Right ventricle myocardium inferior (tissue), 1 donor: ENCODE results near the gene VSTM2L. TPM values are rescaled to one million over a fixed set of nuclear protein-coding genes. Genes with fewer than 3 reads are reported as not detected.

Source experiments
- ATAC-seq: fragments of 200-7000 bp; cut with Tn5 transposase; one replicate; pipeline ENCODE4 v1.9.1; 2020; ENCODE audit warnings: mild to moderate bottlenecking, moderate library complexity
- DNase-seq: peaks from one replicate; pipeline ENCODE4 v3.0.0; 2021; ENCODE audit errors: missing footprints
- intact Hi-C: fragments of 100-400 bp; cut with DNase I; formaldehyde crosslinking; loops from one replicate; pipeline ENCODE4 v1.11.0; 2022
- total RNA-seq: library from RNA; stranded (reverse); fragmentation: NEBNext Ultra II Directional; extraction: Animal tissue kit (Norgen Biotek cat#: 25700); gene quantifications from one replicate; pipeline ENCODE4 v1.2.1, GENCODE V29; 2021
- donor health status: DM: no; HTN: yes; CAD: no; lungs with severe emphysema.

Gene VSTM2L
- total RNA-seq, 1 donor from 2014 or later: 17.7 TPM

DNA sequence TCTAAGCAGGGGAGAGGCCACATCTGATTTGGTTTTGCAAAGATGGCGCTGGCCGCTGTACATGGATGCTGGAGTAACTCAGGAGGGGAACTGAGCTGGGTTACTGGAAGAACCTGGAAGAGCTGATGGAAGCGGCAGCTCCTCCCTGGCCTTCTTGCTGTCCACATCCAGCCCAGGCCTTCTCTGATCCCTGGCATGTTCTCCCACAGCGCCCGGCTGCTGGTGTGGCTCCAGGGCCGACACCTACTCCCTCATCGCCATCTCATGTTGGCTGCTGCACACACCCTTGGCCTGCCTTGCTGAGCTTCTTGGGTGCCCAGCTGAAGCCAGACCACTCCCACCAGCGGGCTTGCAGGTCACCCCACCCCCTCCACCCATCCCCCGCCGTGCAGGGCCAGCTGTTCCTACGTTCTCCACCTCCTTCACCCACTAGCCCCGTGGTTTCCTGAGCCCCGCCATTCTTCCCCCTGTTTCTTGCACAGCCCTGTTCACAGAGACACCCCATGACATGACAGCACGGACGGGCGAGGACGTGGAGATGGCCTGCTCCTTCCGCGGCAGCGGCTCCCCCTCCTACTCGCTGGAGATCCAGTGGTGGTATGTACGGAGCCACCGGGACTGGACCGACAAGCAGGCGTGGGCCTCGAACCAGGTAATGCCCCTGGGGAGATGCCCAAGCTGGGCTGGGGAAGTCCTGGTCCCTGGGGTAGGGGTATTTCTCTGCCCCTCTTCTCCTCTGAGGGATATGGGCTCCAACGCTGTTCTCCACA, 28.4 kb downstream of the VSTM2L start:
- ATAC-seq: no peak

GRCh38 chr20:37932074-37932473, 29.1 kb downstream of the VSTM2L start:
- ATAC-seq: no peak
- no peak for DNase-seq
- intact Hi-C loops: no loop called here

More for the DNA sequence above, 28.4 kb downstream of the VSTM2L start:
- no peak for DNase-seq
- intact Hi-C loops: no loop called here

DNA sequence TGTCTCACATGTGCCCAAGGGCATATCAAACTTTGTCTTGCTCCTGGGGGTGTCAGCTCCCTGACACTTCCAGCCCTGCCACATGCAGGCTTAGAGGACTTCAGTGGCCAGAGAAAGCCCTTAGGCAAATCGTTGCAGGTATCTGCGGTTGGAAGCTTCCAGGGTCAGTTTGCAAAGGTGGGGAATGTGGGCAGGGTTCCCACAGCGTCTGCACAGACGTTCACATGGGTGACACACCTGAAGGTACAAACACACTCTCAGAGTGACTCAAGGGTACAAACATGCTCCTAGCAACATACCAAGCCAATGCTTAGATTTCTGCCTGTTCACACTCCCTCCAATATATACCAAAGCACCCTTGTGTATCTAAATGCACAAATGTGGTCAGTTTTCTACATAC, 30.0 kb downstream of the VSTM2L start:
- ATAC-seq (no peak), DNase-seq (no peak)
- intact Hi-C loops: no loop called here

- intact Hi-C loops: no loop called here
Observed at GRCh38 chr20:37933786-37934633, 31.1 kb downstream of the VSTM2L start.

GRCh38 chr20:37934634-37935375, 31.9 kb downstream of the VSTM2L start:
- DNase-seq (no peak), ATAC-seq (no peak)
- intact Hi-C loops: no loop called here

More at GRCh38 chr20:37933786-37934633, 31.1 kb downstream of the VSTM2L start:
- DNase-seq: no peak
- no peak for ATAC-seq

DNA sequence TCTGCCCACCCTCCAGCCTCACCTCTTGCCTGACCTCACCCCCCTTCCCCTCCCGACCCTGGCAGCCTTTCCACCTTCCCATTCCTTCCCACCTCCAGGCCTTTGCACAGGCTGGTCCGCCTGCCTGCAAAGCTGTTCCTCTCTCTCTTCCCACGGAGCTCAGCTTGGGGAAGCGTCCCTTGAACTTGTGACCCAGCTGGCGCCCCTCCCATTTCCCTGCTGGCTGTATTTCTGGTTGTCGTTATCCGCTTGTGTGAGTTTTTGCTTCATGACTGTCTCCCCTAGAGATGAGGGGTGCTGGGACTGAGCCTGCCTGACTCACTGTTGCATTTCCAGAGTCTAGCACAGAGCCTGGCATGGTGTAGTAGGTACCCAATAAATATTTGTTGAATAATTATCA, 32.5 kb downstream of the VSTM2L start:
- intact Hi-C loops: no loop called here
- ATAC-seq: no peak

DNA sequence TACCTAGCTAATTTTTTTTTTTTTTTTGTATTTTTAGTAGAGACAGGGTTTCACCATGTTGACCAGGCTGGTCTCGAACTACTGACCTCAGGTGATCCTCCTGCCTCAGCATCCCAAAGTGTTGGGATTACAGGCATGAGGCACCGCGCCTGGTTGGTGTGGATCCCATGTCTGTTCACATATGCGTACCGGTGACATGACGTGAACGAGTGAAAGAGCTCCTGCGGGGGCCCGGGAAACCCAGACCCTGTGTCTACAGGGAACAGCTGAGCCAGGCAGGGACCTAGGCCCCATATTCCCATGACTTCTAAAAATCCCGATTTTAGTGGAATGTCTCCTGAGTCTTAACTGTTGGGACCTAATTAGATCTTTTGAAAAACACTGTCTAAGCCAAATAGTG, 33.1 kb downstream of the VSTM2L start:
- ATAC-seq (no peak), DNase-seq (no peak)
- intact Hi-C loops: no loop called here

More for the DNA sequence above, 32.5 kb downstream of the VSTM2L start:
- no peak for DNase-seq

DNA sequence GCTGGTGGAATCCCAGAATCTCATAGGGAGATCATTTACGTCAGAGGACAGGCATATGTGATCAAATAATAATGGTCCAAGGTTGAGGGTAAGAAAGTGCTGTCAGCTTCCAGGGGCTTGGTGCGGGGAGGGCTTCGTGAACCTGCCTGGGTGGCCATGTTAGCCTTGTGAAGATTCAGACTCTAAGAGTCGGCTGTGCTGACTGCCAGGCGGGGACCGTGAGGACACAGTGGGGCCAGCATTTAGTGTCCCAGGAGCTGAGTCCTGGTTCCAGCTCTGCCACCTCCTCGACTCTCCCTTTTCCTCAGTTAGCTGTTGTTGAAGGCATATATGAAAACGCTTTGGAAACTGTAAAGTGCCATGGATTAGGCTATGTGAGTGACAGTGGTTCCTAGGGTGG, 33.5 kb downstream of the VSTM2L start:
- no peak for DNase-seq

GRCh38 chr20:37937686-37938085, 34.8 kb downstream of the VSTM2L start:
- intact Hi-C loops: no loop called here
- DNase-seq: no peak
- ATAC-seq: no peak

More for the DNA sequence above, 33.5 kb downstream of the VSTM2L start:
- intact Hi-C loops: no loop called here
- ATAC-seq: no peak

DNA sequence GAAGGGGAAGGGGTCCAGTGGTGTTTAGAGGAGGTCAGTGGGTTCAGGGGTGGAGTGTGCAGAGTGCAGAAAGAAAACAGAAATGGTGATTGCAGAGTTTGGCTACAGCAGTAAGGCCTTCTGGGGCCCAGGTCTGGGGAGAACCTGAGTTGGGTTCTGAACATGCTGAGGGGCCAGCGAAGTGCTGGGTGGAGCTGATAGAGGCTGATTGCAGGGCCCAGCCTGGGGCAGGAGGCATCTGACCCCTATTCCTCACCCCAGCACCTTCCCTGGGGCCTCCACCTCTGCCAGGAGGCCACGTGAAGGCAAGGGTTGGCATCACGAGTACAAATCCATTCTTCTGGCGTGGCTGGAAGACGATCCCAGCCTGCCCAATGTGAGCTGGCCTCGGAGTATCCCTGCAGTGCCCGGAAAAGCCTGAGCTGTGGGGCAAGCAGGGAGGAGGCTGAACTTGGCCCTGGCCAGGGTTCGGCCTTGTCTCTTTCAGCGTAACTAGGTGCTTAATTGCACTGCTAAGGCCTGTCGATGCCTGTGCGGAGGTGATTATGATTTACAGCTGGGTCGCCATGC, 35.3 kb downstream of the VSTM2L start:
- DNase-seq (no peak), ATAC-seq (no peak)
- intact Hi-C loops: no loop called here

- DNase-seq (no peak), ATAC-seq (no peak)
- intact Hi-C loops: no loop called here
Observed at GRCh38 chr20:37938954-37939353, 36.0 kb downstream of the VSTM2L start.

DNA sequence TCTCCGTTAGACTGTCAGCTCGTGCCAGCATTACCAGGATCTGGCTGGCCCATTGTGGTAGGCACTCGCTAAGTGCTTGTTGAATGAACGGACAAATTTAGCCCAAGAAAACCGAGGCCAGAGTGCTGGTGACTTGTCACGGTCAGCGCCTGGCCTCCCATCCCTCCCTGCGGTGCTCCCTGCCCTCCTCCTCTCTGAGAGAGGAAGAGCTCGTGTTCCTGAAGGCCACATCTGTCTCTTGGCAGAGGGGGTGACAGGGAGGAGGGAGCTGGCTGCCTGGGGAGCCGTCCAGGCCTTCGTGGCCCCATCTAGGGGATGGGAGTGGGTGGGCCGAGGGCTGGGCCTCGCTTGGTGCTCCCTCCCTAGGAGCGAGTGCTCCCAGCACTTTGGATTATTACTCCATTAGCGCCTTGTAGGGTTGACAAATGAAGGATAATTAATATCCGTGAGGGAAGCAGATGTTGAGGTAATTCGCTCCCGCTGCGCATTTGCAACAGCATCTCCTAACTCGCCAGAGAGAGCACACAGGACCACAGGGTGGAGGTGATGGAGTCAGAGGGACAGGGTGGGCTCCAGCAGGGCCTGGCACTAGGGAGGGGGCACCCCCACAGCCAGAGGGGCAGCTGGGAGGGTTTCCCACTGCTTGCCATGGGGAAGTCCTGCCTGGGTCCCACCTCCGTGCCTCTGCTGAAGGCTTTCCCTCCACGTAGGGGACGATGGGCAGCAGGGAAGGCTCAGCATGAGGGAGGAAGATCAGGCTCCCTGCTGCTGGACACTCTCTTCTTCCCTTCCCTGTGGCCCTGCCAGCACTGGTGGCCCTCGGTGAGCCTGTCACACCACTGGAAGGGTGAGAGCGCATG, 37.0 kb downstream of the VSTM2L start:
- ATAC-seq (no peak), DNase-seq (no peak)
- intact Hi-C loops: no loop called here

- intact Hi-C loops: no loop called here
- ATAC-seq (no peak), DNase-seq (no peak)
Observed at GRCh38 chr20:37940858-37941257, 37.9 kb downstream of the VSTM2L start.

- no peak for DNase-seq
- intact Hi-C loops: no loop called here
- no peak for ATAC-seq
Observed at GRCh38 chr20:37941332-37941731, 38.4 kb downstream of the VSTM2L start.

DNA sequence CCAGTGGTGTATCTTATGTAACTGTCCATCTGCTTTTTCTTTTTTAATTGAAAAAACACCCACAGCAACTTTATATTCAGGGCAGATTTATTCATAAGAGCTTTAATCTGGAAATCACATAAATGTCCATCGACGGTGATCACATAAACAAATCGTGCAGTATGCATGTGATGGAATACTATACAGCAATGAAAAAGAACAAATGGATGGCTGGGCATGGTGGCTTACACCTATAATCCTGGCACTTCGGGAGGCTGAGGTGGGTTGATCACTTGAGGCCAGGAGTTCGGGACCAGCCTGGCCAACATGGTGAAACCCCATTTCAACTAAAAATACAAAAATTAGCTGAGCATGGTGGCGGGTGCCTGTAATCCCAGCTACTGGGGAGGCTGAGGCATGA, 39.1 kb downstream of the VSTM2L start:
- intact Hi-C loops: no loop called here
- DNase-seq: no peak
- no peak for ATAC-seq

DNA sequence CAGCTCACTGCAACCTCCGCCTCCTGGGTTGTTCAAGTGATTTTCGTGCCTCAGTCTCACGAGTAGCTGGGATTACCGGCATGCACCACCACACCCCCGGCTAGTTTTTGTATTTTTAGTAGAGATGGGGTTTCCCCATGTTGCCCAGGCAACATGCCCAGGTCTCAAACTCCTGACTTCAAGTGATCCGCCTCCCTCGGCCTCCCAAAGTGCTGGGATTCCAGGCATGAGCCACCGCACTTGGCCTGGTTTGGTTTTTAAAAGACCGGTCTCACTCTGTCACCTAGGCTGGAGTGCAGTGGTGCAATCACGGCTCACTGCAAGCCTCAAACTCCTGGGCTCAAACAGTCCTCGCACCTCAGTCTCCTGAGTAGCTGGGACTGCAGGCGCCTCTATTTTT, 40.1 kb downstream of the VSTM2L start:
- DNase-seq (no peak), ATAC-seq (no peak)
- intact Hi-C loops: no loop called here

DNA sequence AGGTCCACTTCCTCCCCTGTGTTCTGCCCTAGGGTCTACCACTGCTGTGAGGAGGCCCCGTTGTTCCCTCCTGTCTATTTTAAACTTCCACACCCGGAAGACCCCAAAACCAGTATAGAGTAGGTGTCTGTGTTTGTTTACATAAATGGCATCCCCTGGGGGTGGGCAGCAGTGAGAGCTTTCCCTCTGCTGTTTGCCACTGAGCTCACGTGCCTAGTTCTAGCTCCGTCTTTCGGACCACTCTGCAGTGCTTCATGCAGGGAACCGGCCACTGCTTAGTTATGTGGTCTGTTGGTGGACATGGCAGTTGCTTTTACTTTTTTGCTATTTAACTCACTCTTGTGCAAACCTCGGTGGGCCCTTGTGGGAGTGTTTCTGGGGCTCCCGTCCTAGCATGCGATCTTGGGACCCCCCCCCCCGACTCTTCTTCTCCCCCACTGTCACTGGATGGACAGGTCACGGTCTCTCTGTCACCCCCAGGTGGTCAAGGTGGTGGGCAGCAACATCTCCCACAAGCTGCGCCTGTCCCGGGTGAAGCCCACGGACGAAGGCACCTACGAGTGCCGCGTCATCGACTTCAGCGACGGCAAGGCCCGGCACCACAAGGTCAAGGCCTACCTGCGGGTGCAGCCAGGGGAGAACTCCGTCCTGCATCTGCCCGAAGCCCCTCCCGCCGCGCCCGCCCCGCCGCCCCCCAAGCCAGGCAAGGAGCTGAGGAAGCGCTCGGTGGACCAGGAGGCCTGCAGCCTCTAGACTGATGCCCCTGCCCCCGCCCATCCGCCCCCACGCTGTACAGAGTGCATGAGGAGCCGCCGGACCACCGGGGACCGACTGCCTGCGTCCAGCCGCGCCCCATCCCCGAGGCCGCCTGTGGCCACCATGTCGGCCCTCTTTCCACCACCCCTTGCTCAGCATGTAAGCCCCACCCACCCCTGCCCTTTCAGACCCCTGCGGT, 40.9 kb downstream of the VSTM2L start:
- DNase-seq (no peak), ATAC-seq (no peak)
- intact Hi-C loops: no loop called here
